Ovary (tissue), 9 donors: ENCODE data around the gene PIK3R4. TPM values are rescaled to one million over a fixed set of nuclear protein-coding genes. Genes with fewer than 3 reads are reported as not detected.

Experiments
- DNase-seq, 5 donors: peaks; one replicate each; pipeline ENCODE4 v3.0.0-alpha.2; 2019 to 2020
- H3K27ac ChIP-seq, 2 donors: fragments of 200-600 bp; one replicate each; pipeline versions ENCODE4 v1.5.1 to v1.8.0; 2019 to 2022
- H3K27me3 ChIP-seq: fragments of 200-600 bp; one replicate; pipeline ENCODE4 v1.8.0; 2022
- H3K36me3 ChIP-seq: fragments of 200-600 bp; sonication (generic); one replicate; pipeline ENCODE4 v1.5.1; 2019
- H3K4me1 ChIP-seq: one replicate; pipeline ENCODE4 v1.8.1; 2013; ENCODE audit warnings: mild to moderate bottlenecking, moderate library complexity; ENCODE audit not compliant: insufficient read depth
- H3K4me3 ChIP-seq: fragments of 200-600 bp; sonication (generic); one replicate; pipeline ENCODE4 v1.5.1; 2017
- H3K9me3 ChIP-seq, 2 donors: fragments of 200-600 bp in 1 of 2; sonication (generic) in 1 of 2; one replicate each; pipeline versions ENCODE4 v1.5.1 to v1.8.1; 2013 to 2019; ENCODE audit warnings: mild to moderate bottlenecking in 1 of 2, moderate library complexity in 1 of 2
- CTCF ChIP-seq, 3 donors: fragments of 450-650 bp in 2 of 3; fragments of 200-600 bp in 1 of 3; IDR thresholded peaks; one replicate each; pipeline versions ENCODE4 v1.5.1 to v1.8.0; 2016 to 2022; ENCODE audit warnings: antibody characterized with exemption in 3 of 3, mild to moderate bottlenecking in 1 of 3
- EP300 ChIP-seq: sonication (generic); formaldehyde crosslinking; IDR thresholded peaks from one replicate; pipeline ENCODE4 v1.6.1; 2017; ENCODE audit warnings: antibody characterized with exemption
- POLR2A ChIP-seq: fragments of 450-650 bp; IDR thresholded peaks from one replicate; pipeline ENCODE4 v1.6.1; 2017; ENCODE audit warnings: antibody characterized with exemption, mild to moderate bottlenecking, moderate library complexity
- WGBS, 3 donors: extraction: QIAGEN DNeasy Blood & Tissue Kit in 1 of 3; methylation state at CpG; one replicate each; pipeline versions ENCODE4 v1.1.5 to v1.1.7; 2013 to 2017; 5-methylcytosine and 5-hydroxymethylcytosine counted together
- intact Hi-C, 4 donors: fragments of 100-400 bp; cut with DNase I; formaldehyde crosslinking; loops; one replicate each; pipeline versions ENCODE4 v1.11.0 to v1.15.1; 2022 to 2023
- polyA plus RNA-seq, 2 donors: library from polyadenylated mRNA; stranded (reverse); fragments of 200-250 nt in 1 of 2; fragments of 350-450 nt in 1 of 2; fragmentation: Illumina TruSeq in 1 of 2; extraction: RNeasy Lipid Tissue Mini Kit (QIAGEN cat#74804) in 1 of 2; gene quantifications; one replicate each; pipeline ENCODE4 v1.2.3, GENCODE V29; 2013 to 2014
- total RNA-seq, 7 donors: library from RNA; depleted of rRNA in 2 of 7; stranded (reverse); fragments of >200 nt in 2 of 7; fragmentation: NEBNext Ultra II Directional in 3 of 7; extraction: Animal tissue kit (Norgen Biotek cat#: 25700) in 3 of 7; gene quantifications; one replicate each; pipeline versions ENCODE4 v1.1.0 to v1.2.4, GENCODE V29; 2016 to 2023
- donor health status: DM: no; HTN: no; CAD: no; lungs with moderate emphysema.
- donor health status: DM: no; HTN: no; CAD: no.
- donor health status: Bipolar disorder and iron deficiency.
- donor health status: DM: yes; HTN: yes; CAD: no.
- donor health status: DM: no; HTN: no; CAD: no.
- donor health status: DM: yes; HTN: yes; CAD: no.

Gene PIK3R4
- total and polyA plus RNA-seq, 9 donors, result 22.1 to 43.8 (median 29.7) TPM

- DNase-seq, result no peak
- WGBS, 3 donors, result 96 to 100% (median 96%) methylated on average over 1 of the region's 1 CpG
- Histone ChIP-seq H3K4me1 (peaks cover 2% of the 10 kb centered on the region), H3K36me3 (no peaks in the 10 kb centered on the region), H3K27ac (no peak overlapping the region), H3K27me3 (no peaks in the 10 kb centered on the region), H3K9me3 (no peaks in the 10 kb centered on the region), H3K4me3 (no peak overlapping the region)
- TF ChIP-seq EP300 (no peak), CTCF (IDR thresholded peaks at IDR 0.05) (no peak), POLR2A (no peak)
- intact Hi-C loops, result no loop called here
Measured at GRCh38 chr3:130654091-130654490, 92.5 kb downstream of the PIK3R4 start.

- H3K9me3 ChIP-seq, result no peaks in the 10 kb centered on the region
- H3K27ac ChIP-seq, result no peak overlapping the region
- no peak for DNase-seq
- 92 to 95% (median 94%) methylated on average over 30 of the region's 30 CpGs for WGBS, 3 donors
- TF ChIP-seq CTCF (IDR thresholded peaks at IDR 0.05), result no peak
- no peak for TF ChIP-seq EP300
- no peak for TF ChIP-seq POLR2A
- no peaks in the 10 kb centered on the region for H3K27me3 ChIP-seq
- H3K36me3 ChIP-seq, result no peaks in the 10 kb centered on the region
- no peak overlapping the region for H3K4me3 ChIP-seq
- intact Hi-C loops, result no loop called here
- H3K4me1 ChIP-seq, result no peaks in the 10 kb centered on the region
Measured at GRCh38 chr3:130649061-130649654, 97.5 kb downstream of the PIK3R4 start.

- TF ChIP-seq POLR2A (no peak), CTCF (IDR thresholded peaks at IDR 0.05) (no peak), EP300 (no peak)
- Histone ChIP-seq H3K36me3 (no peaks in the 10 kb centered on the region), H3K4me3 (no peak overlapping the region), H3K27ac (no peak overlapping the region), H3K9me3 (no peaks in the 10 kb centered on the region), H3K4me1 (no peaks in the 10 kb centered on the region), H3K27me3 (no peaks in the 10 kb centered on the region)
- DNase-seq, result no peak
- intact Hi-C loops, result no loop called here
- WGBS, 3 donors, result 55 to 62% (median 59%) methylated on average over 2 of the region's 2 CpGs
Measured at GRCh38 chr3:130648293-130648692, 98.3 kb downstream of the PIK3R4 start.

GRCh38 chr3:130645261-130645660 is 101.4 kb downstream of the PIK3R4 start:
- TF ChIP-seq EP300, result no peak
- TF ChIP-seq POLR2A, result no peak
- no peak for TF ChIP-seq CTCF (IDR thresholded peaks at IDR 0.05)
- intact Hi-C loops, result no loop called here
- 51 to 70% (median 69%) methylated on average over 1 of the region's 1 CpG for WGBS, 3 donors
- no peak for DNase-seq
- Histone ChIP-seq H3K9me3 (no peaks in the 10 kb centered on the region), H3K4me1 (no peaks in the 10 kb centered on the region), H3K36me3 (no peaks in the 10 kb centered on the region), H3K27ac (no peak overlapping the region), H3K27me3 (no peaks in the 10 kb centered on the region), H3K4me3 (no peak overlapping the region)
